GM19324 (cell line): ENCODE measurements around the gene NEDD9.

Source experiments
- ATAC-seq: cut with Tn5 transposase; IDR thresholded peaks from one replicate; pipeline ENCODE4 v1.9.1; 2021; ENCODE audit warnings: mild to moderate bottlenecking, moderate library complexity; ENCODE audit not compliant: unreplicated experiment, low FRiP score

NEDD9 gene

GRCh38 chr6:11149551-11149950, 82.9 kb downstream of the NEDD9 start:
- ATAC-seq: no peak

GRCh38 chr6:11146117-11146826, 86.2 kb downstream of the NEDD9 start:
- no peak for ATAC-seq

GRCh38 chr6:11144393-11144851, 88.0 kb downstream of the NEDD9 start:
- ATAC-seq: no peak

- no peak for ATAC-seq
These were observed 88.8 kb downstream of the NEDD9 start for GRCh38 chr6:11143394-11144371.

GRCh38 chr6:11142296-11143027, 90.0 kb downstream of the NEDD9 start:
- ATAC-seq: no peak

- no peak for ATAC-seq
These were observed 91.2 kb downstream of the NEDD9 start for GRCh38 chr6:11141295-11141694.

GRCh38 chr6:11140056-11140455, 92.4 kb downstream of the NEDD9 start:
- ATAC-seq: no peak

GRCh38 chr6:11139051-11139960, 93.2 kb downstream of the NEDD9 start:
- no peak for ATAC-seq

GRCh38 chr6:11136809-11137208, 95.7 kb downstream of the NEDD9 start:
- ATAC-seq: no peak
